ENCODE results near the gene PCLAF.

- no peak for TF ChIP-seq CTCF (optimal IDR thresholded peaks at IDR 0.05 in 1 of 3, IDR thresholded peaks at IDR 0.05 in 1 of 3, conservative IDR thresholded peaks at IDR 0.05 in 1 of 3; ENCODE audit: extremely low read depth in 1 of 3, insufficient read depth in 2 of 3, low read length in 3 of 3)
- no peak for TF ChIP-seq EZH2 (IDR thresholded peaks at IDR 0.05; ENCODE audit: low read length)
Measured at GRCh38 chr15:64386291-64386690, 5.0 kb upstream of the PCLAF start.

Measured in keratinocyte (primary cell).